IPS-20b (cell line): Measurements from ENCODE around the gene TBCD.

Experiments used
- H3K27ac ChIP-seq: one replicate; pipeline ENCODE4 v1.5.1; 2013; ENCODE audit warnings: low read length
- H3K27me3 ChIP-seq: 2 replicates; pipeline ENCODE4 v1.6.1; 2013; ENCODE audit warnings: mild to moderate bottlenecking, low read length, inconsistent platforms; ENCODE audit not compliant: insufficient read depth
- H3K36me3 ChIP-seq: 2 replicates; pipeline ENCODE4 v1.6.1; 2013; ENCODE audit warnings: low read depth, mild to moderate bottlenecking, inconsistent platforms, low read length, moderate library complexity; ENCODE audit not compliant: insufficient read depth
- H3K4me1 ChIP-seq: 2 replicates; pipeline ENCODE4 v1.6.1; 2013; ENCODE audit warnings: mild to moderate bottlenecking, control low read depth, inconsistent platforms, low read length, moderate library complexity; ENCODE audit not compliant: insufficient read depth
- H3K4me3 ChIP-seq: 2 replicates; pipeline ENCODE4 v1.5.1; 2013; ENCODE audit warnings: mild to moderate bottlenecking, low read length, inconsistent platforms
- H3K9ac ChIP-seq: 2 replicates; pipeline ENCODE4 v1.6.1; 2013; ENCODE audit warnings: low read depth, mild to moderate bottlenecking, inconsistent platforms, low read length, moderate library complexity
- H3K9me3 ChIP-seq: 2 replicates; pipeline ENCODE4 v1.6.1; 2013; ENCODE audit warnings: mild to moderate bottlenecking, low read depth, low read length, inconsistent platforms; ENCODE audit not compliant: insufficient read depth

The TBCD gene

GRCh38 chr17:82843904-82844680, 92.2 kb downstream of the TBCD start:
- H3K27me3 ChIP-seq, result no peaks in the 10 kb centered on the region
- no peak overlapping the region for H3K9ac ChIP-seq
- no peaks in the 10 kb centered on the region for H3K9me3 ChIP-seq
- no peak overlapping the region for H3K27ac ChIP-seq
- H3K36me3 ChIP-seq, result peaks cover 4% of the 10 kb centered on the region; the same call in 1 of the 2 replicates
- peaks cover 11% of the 10 kb centered on the region; the same call in 1 of the 2 replicates for H3K4me1 ChIP-seq
- no peak overlapping the region for H3K4me3 ChIP-seq

- Histone ChIP-seq H3K9ac (no peak overlapping the region), H3K36me3 (peaks cover 10% of the 10 kb centered on the region; the same call in 1 of the 2 replicates), H3K4me1 (peaks cover 8% of the 10 kb centered on the region; the same call in 1 of the 2 replicates), H3K27ac (no peak overlapping the region), H3K9me3 (no peaks in the 10 kb centered on the region; the same call in 1 of the 2 replicates), H3K4me3 (no peak overlapping the region), H3K27me3 (no peaks in the 10 kb centered on the region)
These were observed 92.9 kb downstream of the TBCD start for GRCh38 chr17:82844796-82845162.

- no peak overlapping the region for H3K9ac ChIP-seq
- H3K36me3 ChIP-seq, result peaks cover 10% of the 10 kb centered on the region; the same call in 1 of the 2 replicates
- no peak overlapping the region for H3K4me3 ChIP-seq
- peaks cover 3% of the 10 kb centered on the region; the same call in 1 of the 2 replicates for H3K4me1 ChIP-seq
- H3K27ac ChIP-seq, result no peak overlapping the region
- no peaks in the 10 kb centered on the region; the same call in 1 of the 2 replicates for H3K9me3 ChIP-seq
- H3K27me3 ChIP-seq, result no peaks in the 10 kb centered on the region
These were observed 93.4 kb downstream of the TBCD start for GRCh38 chr17:82845163-82845807.

GRCh38 chr17:82846061-82846691, 94.3 kb downstream of the TBCD start:
- Histone ChIP-seq H3K36me3 (peaks cover 10% of the 10 kb centered on the region; the same call in 1 of the 2 replicates), H3K9ac (no peak overlapping the region), H3K4me1 (no peaks in the 10 kb centered on the region), H3K27ac (no peak overlapping the region), H3K27me3 (no peaks in the 10 kb centered on the region), H3K4me3 (no peak overlapping the region), H3K9me3 (no peaks in the 10 kb centered on the region; the same call in 1 of the 2 replicates)

GRCh38 chr17:82848022-82848592, 96.2 kb downstream of the TBCD start:
- H3K9ac ChIP-seq, result no peak overlapping the region
- no peaks in the 10 kb centered on the region for H3K27me3 ChIP-seq
- no peak overlapping the region for H3K4me3 ChIP-seq
- H3K4me1 ChIP-seq, result no peaks in the 10 kb centered on the region
- H3K27ac ChIP-seq, result no peak overlapping the region
- H3K9me3 ChIP-seq, result no peaks in the 10 kb centered on the region; the same call in 1 of the 2 replicates
- peaks cover 10% of the 10 kb centered on the region; the same call in 1 of the 2 replicates for H3K36me3 ChIP-seq

- H3K9me3 ChIP-seq, result no peaks in the 10 kb centered on the region; the same call in 1 of the 2 replicates
- no peak overlapping the region for H3K27ac ChIP-seq
These were observed 97.4 kb downstream of the TBCD start for GRCh38 chr17:82849076-82849945.

GRCh38 chr17:82851381-82851780, 99.5 kb downstream of the TBCD start:
- H3K27me3 ChIP-seq, result no peaks in the 10 kb centered on the region
- no peaks in the 10 kb centered on the region; the same call in 1 of the 2 replicates for H3K9me3 ChIP-seq
- H3K4me1 ChIP-seq, result no peaks in the 10 kb centered on the region
- H3K4me3 ChIP-seq, result no peak overlapping the region
- peaks cover 27% of the 10 kb centered on the region; the same call in 1 of the 2 replicates for H3K36me3 ChIP-seq
- H3K27ac ChIP-seq, result no peak overlapping the region
- H3K9ac ChIP-seq, result no peak overlapping the region

More at GRCh38 chr17:82849076-82849945, 97.4 kb downstream of the TBCD start:
- Histone ChIP-seq H3K36me3 (peaks cover 18% of the 10 kb centered on the region; the same call in 1 of the 2 replicates), H3K4me1 (no peaks in the 10 kb centered on the region), H3K27me3 (no peaks in the 10 kb centered on the region), H3K9ac (no peak overlapping the region), H3K4me3 (no peak overlapping the region)

GRCh38 chr17:82854226-82854625, 102.4 kb downstream of the TBCD start:
- Histone ChIP-seq H3K9me3 (no peaks in the 10 kb centered on the region; the same call in 1 of the 2 replicates), H3K27ac (no peak overlapping the region)

GRCh38 chr17:82856361-82856760, 104.5 kb downstream of the TBCD start:
- Histone ChIP-seq H3K36me3 (peaks cover 20% of the 10 kb centered on the region; the same call in 1 of the 2 replicates), H3K9ac (no peak overlapping the region), H3K4me1 (peaks cover 2% of the 10 kb centered on the region; the same call in 1 of the 2 replicates), H3K4me3 (no peak overlapping the region), H3K27me3 (no peaks in the 10 kb centered on the region), H3K9me3 (no peaks in the 10 kb centered on the region), H3K27ac (no peak overlapping the region)

More at GRCh38 chr17:82854226-82854625, 102.4 kb downstream of the TBCD start:
- Histone ChIP-seq H3K9ac (no peak overlapping the region), H3K4me1 (no peaks in the 10 kb centered on the region), H3K36me3 (peaks cover 25% of the 10 kb centered on the region; the same call in 1 of the 2 replicates), H3K4me3 (no peak overlapping the region), H3K27me3 (no peaks in the 10 kb centered on the region)

- peaks cover 3% of the 10 kb centered on the region; the same call in 1 of the 2 replicates for H3K4me1 ChIP-seq
- no peak overlapping the region for H3K27ac ChIP-seq
- H3K9me3 ChIP-seq, result no peaks in the 10 kb centered on the region
- H3K9ac ChIP-seq, result no peak overlapping the region
- H3K27me3 ChIP-seq, result no peaks in the 10 kb centered on the region
- no peak overlapping the region for H3K4me3 ChIP-seq
- H3K36me3 ChIP-seq, result peaks cover 23% of the 10 kb centered on the region
These were observed 106.7 kb downstream of the TBCD start for GRCh38 chr17:82858376-82859126.
